H1 (cell line): ENCODE data around the gene OR8D2. TPM values are rescaled to one million over a fixed set of nuclear protein-coding genes. Genes with fewer than 3 reads are reported as not detected.

ENCODE experiments used
- CTCF ChIA-PET: fragments of 300-600 bp; sonication (Branson Sonifier 250); formaldehyde crosslinking; loops from one replicate; lab custom pipeline; 2021; ENCODE audit not compliant: partially characterized antibody; lab: Charles Lee
- POLR2A ChIA-PET: fragments of 300-600 bp; sonication (Branson Sonifier 250); formaldehyde crosslinking; loops from one replicate; lab custom pipeline; 2021; ENCODE audit warnings: inconsistent platforms; ENCODE audit not compliant: partially characterized antibody; lab: Charles Lee
- DNase-seq, 2 experiments: peaks; one replicate each; pipeline versions ENCODE4 v3.0.0 to v3.0.0-alpha.2; 2010 to 2022; ENCODE audit warnings: low spot score in 2 of 2, low read depth in 1 of 2, mixed read lengths in 1 of 2
- FAIRE-seq: peaks from 2 replicates; lab custom pipeline; 2011; peaks lifted over from hg19 to GRCh38; lab: Jason Lieb, UNC
- H2AFZ ChIP-seq: 2 replicates; pipeline ENCODE4 v1.8.1; 2012; ENCODE audit warnings: low read length, inconsistent platforms
- H2AK5ac ChIP-seq: 2 replicates; pipeline ENCODE4 v1.6.1; 2013; ENCODE audit warnings: low read depth, low read length
- H2BK120ac ChIP-seq: replicated peaks from 2 replicates; pipeline ENCODE3; 2013; ENCODE audit warnings: low read depth, low read length, inconsistent platforms
- H2BK12ac ChIP-seq: 2 replicates; pipeline ENCODE4 v1.6.1; 2013; ENCODE audit warnings: low read depth, low read length
- H2BK15ac ChIP-seq: 2 replicates; pipeline ENCODE4 v1.6.1; 2013; ENCODE audit warnings: low read length
- H2BK20ac ChIP-seq: 2 replicates; pipeline ENCODE4 v1.6.1; 2013; ENCODE audit warnings: low read length
- H2BK5ac ChIP-seq: 2 replicates; pipeline ENCODE4 v1.6.1; 2013; ENCODE audit warnings: low read depth, low read length
- H3K14ac ChIP-seq: 2 replicates; pipeline ENCODE4 v1.6.1; 2013; ENCODE audit warnings: inconsistent platforms; ENCODE audit not compliant: insufficient read length
- H3K18ac ChIP-seq: 2 replicates; pipeline ENCODE4 v1.6.1; 2013; ENCODE audit warnings: low read length; ENCODE audit errors: extremely low read depth
- H3K23ac ChIP-seq: 2 replicates; pipeline ENCODE4 v1.6.1; 2013; ENCODE audit warnings: inconsistent platforms; ENCODE audit not compliant: insufficient read length
- H3K23me2 ChIP-seq: 2 replicates; pipeline ENCODE4 v1.6.1; 2013; ENCODE audit warnings: low read depth, low read length
- H3K27ac ChIP-seq: 2 replicates; pipeline ENCODE4 v1.6.1; 2011; ENCODE audit warnings: low read depth, low read length, inconsistent platforms
- H3K27me3 ChIP-seq, 4 experiments: replicated peaks in 1 of 4; 1 replicate in 1 of 4; 2 replicates in 3 of 4; pipeline versions ENCODE4 v1.6.1 to v1.8.1; 2011 to 2013; ENCODE audit warnings: low read length in 3 of 4, mild to moderate bottlenecking in 3 of 4, inconsistent platforms in 2 of 4, mixed read lengths in 2 of 4, moderate library complexity in 1 of 4; ENCODE audit not compliant: control insufficient read depth in 3 of 4, insufficient read depth in 3 of 4; ENCODE audit errors: extremely low read depth in 1 of 4
- H3K36me3 ChIP-seq, 4 experiments: 2 replicates each; pipeline versions ENCODE4 v1.6.1 to v1.8.1; 2011 to 2013; ENCODE audit warnings: mild to moderate bottlenecking in 4 of 4, low read length in 3 of 4, moderate library complexity in 2 of 4, control low read depth in 1 of 4, inconsistent platforms in 1 of 4; ENCODE audit not compliant: insufficient read depth in 4 of 4, control insufficient read depth in 2 of 4
- H3K4ac ChIP-seq: replicated peaks from 2 replicates; pipeline ENCODE3; 2013; ENCODE audit warnings: low read length, low read depth, mixed read lengths, inconsistent platforms; ENCODE audit not compliant: insufficient read length
- H3K4me1 ChIP-seq, 4 experiments: replicated peaks in 1 of 4; 1 replicate in 1 of 4; 2 replicates in 3 of 4; pipeline versions ENCODE4 v1.6.1 to v1.8.1; 2011 to 2013; ENCODE audit warnings: low read length in 3 of 4, inconsistent platforms in 2 of 4, mixed read lengths in 1 of 4; ENCODE audit not compliant: insufficient read depth in 4 of 4, control insufficient read depth in 3 of 4
- H3K4me2 ChIP-seq, 2 experiments: 2 replicates each; pipeline versions ENCODE4 v1.6.1 to v1.8.1; 2011 to 2013; ENCODE audit warnings: low read depth in 2 of 2, low read length in 2 of 2, control low read depth in 1 of 2, inconsistent platforms in 1 of 2, mild to moderate bottlenecking in 1 of 2; ENCODE audit not compliant: insufficient read depth in 1 of 2
- H3K4me3 ChIP-seq, 4 experiments: fragments of 200-600, 300-600 bp in 1 of 4; sonication (generic), shearing (Covaris generic), sonication (Bioruptor Twin) in 1 of 4; 2 replicates each; pipeline versions ENCODE4 v1.5.1 to v1.8.1; 2011 to 2016; ENCODE audit warnings: low read length in 4 of 4, low read depth in 3 of 4, control low read depth in 2 of 4, inconsistent platforms in 2 of 4, mild to moderate bottlenecking in 2 of 4, mixed read lengths in 1 of 4, moderate library complexity in 1 of 4; ENCODE audit not compliant: insufficient read depth in 2 of 4; ENCODE audit errors: extremely low read depth in 1 of 4
- H3K56ac ChIP-seq: replicated peaks from 2 replicates; pipeline ENCODE3; 2013; ENCODE audit warnings: low read depth, mild to moderate bottlenecking, mixed read lengths, low read length, inconsistent platforms; ENCODE audit not compliant: insufficient read length
- H3K79me1 ChIP-seq: 2 replicates; pipeline ENCODE4 v1.6.1; 2013; ENCODE audit warnings: low read depth, low read length, control low read depth
- H3K79me2 ChIP-seq, 2 experiments: 2 replicates each; pipeline versions ENCODE4 v1.6.1 to v1.8.1; 2012 to 2013; ENCODE audit warnings: low read length in 2 of 2, mild to moderate bottlenecking in 2 of 2, inconsistent platforms in 1 of 2; ENCODE audit not compliant: insufficient read depth in 2 of 2, control insufficient read depth in 1 of 2
- H3K9ac ChIP-seq, 4 experiments: replicated peaks in 1 of 4; 1 replicate in 1 of 4; 2 replicates in 3 of 4; pipeline versions ENCODE4 v1.6.1 to v1.8.1; 2011 to 2013; ENCODE audit warnings: low read depth in 3 of 4, low read length in 3 of 4, control low read depth in 2 of 4, mild to moderate bottlenecking in 2 of 4, moderate library complexity in 2 of 4, inconsistent platforms in 1 of 4; ENCODE audit errors: extremely low read depth in 1 of 4
- H3K9me3 ChIP-seq, 2 experiments: 2 replicates each; pipeline versions ENCODE4 v1.6.1 to v1.8.1; 2012 to 2013; ENCODE audit warnings: mild to moderate bottlenecking in 2 of 2, moderate library complexity in 2 of 2, control low read depth in 1 of 2, inconsistent platforms in 1 of 2, low read depth in 1 of 2, low read length in 1 of 2, mixed read lengths in 1 of 2; ENCODE audit not compliant: insufficient read depth in 2 of 2
- H4K20me1 ChIP-seq, 2 experiments: replicated peaks in 1 of 2; 2 replicates each; pipeline versions ENCODE3 to v1.8.1; 2011 to 2013; ENCODE audit warnings: inconsistent platforms in 2 of 2, low read length in 2 of 2, mild to moderate bottlenecking in 1 of 2; ENCODE audit not compliant: insufficient read depth in 2 of 2, control insufficient read depth in 1 of 2
- H4K5ac ChIP-seq: 2 replicates; pipeline ENCODE4 v1.6.1; 2013; ENCODE audit warnings: low read length, low read depth, mixed read lengths, inconsistent platforms; ENCODE audit not compliant: insufficient read length
- H4K8ac ChIP-seq: 2 replicates; pipeline ENCODE4 v1.8.0; 2013; ENCODE audit warnings: mild to moderate bottlenecking, moderate library complexity, low read length, inconsistent platforms; ENCODE audit not compliant: insufficient read depth; ENCODE audit errors: extremely low read depth
- H4K91ac ChIP-seq: replicated peaks from 2 replicates; pipeline ENCODE3; 2013; ENCODE audit warnings: low read length, mixed read lengths, inconsistent platforms; ENCODE audit not compliant: insufficient read length
- PHF8 ChIP-seq: fragments of 200-600 bp; sonication (generic); conservative IDR thresholded peaks from 2 replicates; pipeline ENCODE4 v1.7.1; 2012; ENCODE audit warnings: low read depth, mild to moderate bottlenecking, inconsistent platforms, low read length, moderate library complexity
- WGBS, 2 experiments: shearing (Covaris generic) in 1 of 2; methylation state at CpG; one replicate each; pipeline versions ENCODE4 v1.1.6 to v1.1.7; 2013 to 2015; ENCODE audit warnings: low lambda C conversion rate in 2 of 2, mixed read lengths in 2 of 2, inconsistent platforms in 1 of 2, low coverage in 1 of 2, missing lambda C conversion rate in 1 of 2; ENCODE audit not compliant: insufficient replicate concordance in 2 of 2, insufficient coverage in 1 of 2, insufficient read length in 1 of 2; ENCODE audit errors: extremely low coverage in 1 of 2, missing lambda C conversion rate in 1 of 2; 5-methylcytosine and 5-hydroxymethylcytosine counted together
- polyA plus RNA-seq, 7 experiments: library from polyadenylated mRNA; depleted of rRNA in 3 of 7; stranded (reverse) in 5 of 7; unstranded in 2 of 7; fragments of >200 nt in 5 of 7; fragments of 200-250 nt in 2 of 7; gene quantifications; 1 replicate in 5 of 7; 2 replicates in 1 of 7; 4 replicates in 1 of 7; pipeline versions ENCODE4 v1.2.1 to v1.2.3, GENCODE V29; 2011 to 2013; ENCODE audit warnings: missing spikeins in 2 of 7, mixed read lengths in 2 of 7
- total RNA-seq: library from RNA; stranded (reverse); fragmentation: NEBNext Ultra II Directional; extraction: Animal tissue kit (Norgen Biotek cat#: 25700); gene quantifications from 2 replicates; pipeline ENCODE4 v1.2.1, GENCODE V29; 2021
- TF ChIP-seq, protein P1 (sequence below), 3 experiments: IDR thresholded peaks; 1 replicate in 2 of 3; 2 replicates in 1 of 3; pipeline versions ENCODE4 v1.5.1 to v1.6.1; 2011; ENCODE audit warnings: low read length in 3 of 3, mild to moderate bottlenecking in 3 of 3, inconsistent platforms in 2 of 3, low read depth in 1 of 3, moderate library complexity in 1 of 3; ENCODE audit not compliant: insufficient read depth in 1 of 3; ENCODE audit errors: control extremely low read depth in 1 of 3

OR8D2 gene
- total and polyA plus RNA-seq, 2 of the 8 experiments (the other 6 are each of a cell fraction or from before 2014, with no cell fraction given) = not detected

DNA sequence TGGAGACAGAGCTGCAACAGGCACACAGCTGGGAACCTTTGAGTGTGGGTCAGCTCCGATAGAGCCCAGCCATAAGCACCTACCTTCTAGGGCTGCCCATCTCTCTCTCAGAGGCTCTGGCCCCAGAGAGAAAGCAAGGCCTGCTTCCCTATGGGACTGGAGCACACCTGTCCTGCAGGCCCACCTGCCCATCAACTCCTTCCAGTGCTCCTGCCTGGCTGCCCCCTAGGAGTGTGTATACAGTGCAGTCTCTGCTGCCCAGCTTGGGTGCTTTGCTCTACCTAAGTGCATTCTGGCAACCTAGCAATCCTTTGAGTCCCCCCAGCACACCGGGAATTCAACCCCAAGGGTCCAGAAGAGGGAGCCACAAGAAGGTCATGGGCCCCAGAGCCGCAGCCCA, 42.8 kb downstream of the OR8D2 start:
- Histone ChIP-seq H4K20me1 (no peaks in the 10 kb centered on the region), H3K4ac (no peak overlapping the region), H3K9ac (no peak overlapping the region), H4K8ac (no peak overlapping the region), H2BK20ac (no peak overlapping the region), H3K14ac (no peak overlapping the region), H3K27me3 (no peaks in the 10 kb centered on the region), H3K79me2 (no peaks in the 10 kb centered on the region), H3K27ac (no peak overlapping the region), H2BK12ac (peak overlapping the region; percentile 39; the same call in 1 of the 2 replicates), H2AFZ (peak overlapping the region; percentile 49; the same call in 1 of the 2 replicates), H3K36me3 (no peaks in the 10 kb centered on the region), H4K91ac (no peak overlapping the region), H3K79me1 (no peaks in the 10 kb centered on the region), H3K4me1 (peaks cover 0 to 3% (median 0%) of the 10 kb centered on the region in 4 experiments; a peak in 1 of 7 replicates), H3K23me2 (no peaks in the 10 kb centered on the region), H4K5ac (no peak overlapping the region), H3K18ac (no peak overlapping the region), H3K56ac (no peak overlapping the region), H3K4me3 (no peak overlapping the region), H3K4me2 (no peak overlapping the region), H3K23ac (no peak overlapping the region), H2BK120ac (peak overlapping the region; percentile 64), H2BK15ac (peak overlapping the region; percentile 61; the same call in 1 of the 2 replicates), H2AK5ac (no peak overlapping the region), H2BK5ac (no peak overlapping the region), H3K9me3 (no peaks in the 10 kb centered on the region)
- WGBS, 2 experiments = 100% methylated on average over 3 of the region's 3 CpGs; no CpG with 5 or more reads in 1 of the 2 experiments
- DNase-seq (no peak), FAIRE-seq (no peak)
- TF ChIP-seq, protein P1, sequence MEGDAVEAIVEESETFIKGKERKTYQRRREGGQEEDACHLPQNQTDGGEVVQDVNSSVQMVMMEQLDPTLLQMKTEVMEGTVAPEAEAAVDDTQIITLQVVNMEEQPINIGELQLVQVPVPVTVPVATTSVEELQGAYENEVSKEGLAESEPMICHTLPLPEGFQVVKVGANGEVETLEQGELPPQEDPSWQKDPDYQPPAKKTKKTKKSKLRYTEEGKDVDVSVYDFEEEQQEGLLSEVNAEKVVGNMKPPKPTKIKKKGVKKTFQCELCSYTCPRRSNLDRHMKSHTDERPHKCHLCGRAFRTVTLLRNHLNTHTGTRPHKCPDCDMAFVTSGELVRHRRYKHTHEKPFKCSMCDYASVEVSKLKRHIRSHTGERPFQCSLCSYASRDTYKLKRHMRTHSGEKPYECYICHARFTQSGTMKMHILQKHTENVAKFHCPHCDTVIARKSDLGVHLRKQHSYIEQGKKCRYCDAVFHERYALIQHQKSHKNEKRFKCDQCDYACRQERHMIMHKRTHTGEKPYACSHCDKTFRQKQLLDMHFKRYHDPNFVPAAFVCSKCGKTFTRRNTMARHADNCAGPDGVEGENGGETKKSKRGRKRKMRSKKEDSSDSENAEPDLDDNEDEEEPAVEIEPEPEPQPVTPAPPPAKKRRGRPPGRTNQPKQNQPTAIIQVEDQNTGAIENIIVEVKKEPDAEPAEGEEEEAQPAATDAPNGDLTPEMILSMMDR (IDR thresholded peaks at IDR 0.05; ENCODE audit: control extremely low read depth in 1 of 3, insufficient read depth in 1 of 3, low read depth in 1 of 3, low read length in 3 of 3) = peak in 1 of 3 experiments; percentile 3; a peak in 1 of 4 replicates
- no peak for TF ChIP-seq PHF8
- ChIA-PET CTCF (interaction anchor here (0.6 to 2.5 kb wide), 13 partner anchors 22 to 208 kb away, joined by 3 to 13 read pairs (median 4); partner anchors contain the start of genes OR8G5 and VWA5A), POLR2A (interaction anchor here (1.0 kb wide), 1 partner anchor 148 kb away, joined by 3 read pairs; no protein-coding TSS in a partner anchor)
